ENCODE data around the gene LRRD1. TPM values are rescaled to one million over a fixed set of nuclear protein-coding genes. Genes with fewer than 3 reads are reported as not detected.

Gene LRRD1
- total and polyA plus RNA-seq, 2 of the 13 experiments (the other 11 are each of a cell fraction or from before 2014, with no cell fraction given), result 0.03 TPM; not detected in 1

- TF ChIP-seq, protein P1, sequence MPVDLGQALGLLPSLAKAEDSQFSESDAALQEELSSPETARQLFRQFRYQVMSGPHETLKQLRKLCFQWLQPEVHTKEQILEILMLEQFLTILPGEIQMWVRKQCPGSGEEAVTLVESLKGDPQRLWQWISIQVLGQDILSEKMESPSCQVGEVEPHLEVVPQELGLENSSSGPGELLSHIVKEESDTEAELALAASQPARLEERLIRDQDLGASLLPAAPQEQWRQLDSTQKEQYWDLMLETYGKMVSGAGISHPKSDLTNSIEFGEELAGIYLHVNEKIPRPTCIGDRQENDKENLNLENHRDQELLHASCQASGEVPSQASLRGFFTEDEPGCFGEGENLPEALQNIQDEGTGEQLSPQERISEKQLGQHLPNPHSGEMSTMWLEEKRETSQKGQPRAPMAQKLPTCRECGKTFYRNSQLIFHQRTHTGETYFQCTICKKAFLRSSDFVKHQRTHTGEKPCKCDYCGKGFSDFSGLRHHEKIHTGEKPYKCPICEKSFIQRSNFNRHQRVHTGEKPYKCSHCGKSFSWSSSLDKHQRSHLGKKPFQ (CRISPR knock-in tag; IDR thresholded peaks at IDR 0.05; ENCODE audit: insufficient replicate concordance), result no peak
- TF ChIP-seq ARNT (IDR thresholded peaks at IDR 0.05) (no peak), KLF11 (CRISPR knock-in tag; IDR thresholded peaks at IDR 0.05) (0 out of 2 replicates have a peak, but pooled peaks have one; percentile 19), POLR2G (IDR thresholded peaks at IDR 0.05; ENCODE audit: low read depth, low read length) (0 out of 2 replicates have a peak, but pooled peaks have one; percentile 34), BCL6 (CRISPR knock-in tag; IDR thresholded peaks at IDR 0.05) (peak; percentile 58; the same call in 1 of the 2 replicates), ZMAT3 (CRISPR knock-in tag; conservative IDR thresholded peaks at IDR 0.05) (peak; percentile 27; the same call in 1 of the 2 replicates), PRPF4 (IDR thresholded peaks at IDR 0.05; ENCODE audit: low read depth, low read length, poor library complexity, severe bottlenecking) (no peak), ZNF160 (CRISPR knock-in tag; IDR thresholded peaks at IDR 0.05) (peak; percentile 67; the same call in 1 of the 2 replicates), MXI1 (IDR thresholded peaks at IDR 0.05; ENCODE audit: borderline replicate concordance, low read depth, low read length) (no peak; the same call in 2 of the 3 replicates), ZNF614 (CRISPR knock-in tag; IDR thresholded peaks at IDR 0.05; ENCODE audit: borderline replicate concordance) (peak; percentile 65; the same call in 1 of the 2 replicates), HMG20B (CRISPR knock-in tag; conservative IDR thresholded peaks at IDR 0.05) (no peak), SATB2 (CRISPR knock-in tag; IDR thresholded peaks at IDR 0.05) (no peak), SP1 (IDR thresholded peaks at IDR 0.05) (no peak), SP1 (CRISPR knock-in tag; IDR thresholded peaks at IDR 0.05) (peak; percentile 76)
- TF ChIP-seq, protein P2, sequence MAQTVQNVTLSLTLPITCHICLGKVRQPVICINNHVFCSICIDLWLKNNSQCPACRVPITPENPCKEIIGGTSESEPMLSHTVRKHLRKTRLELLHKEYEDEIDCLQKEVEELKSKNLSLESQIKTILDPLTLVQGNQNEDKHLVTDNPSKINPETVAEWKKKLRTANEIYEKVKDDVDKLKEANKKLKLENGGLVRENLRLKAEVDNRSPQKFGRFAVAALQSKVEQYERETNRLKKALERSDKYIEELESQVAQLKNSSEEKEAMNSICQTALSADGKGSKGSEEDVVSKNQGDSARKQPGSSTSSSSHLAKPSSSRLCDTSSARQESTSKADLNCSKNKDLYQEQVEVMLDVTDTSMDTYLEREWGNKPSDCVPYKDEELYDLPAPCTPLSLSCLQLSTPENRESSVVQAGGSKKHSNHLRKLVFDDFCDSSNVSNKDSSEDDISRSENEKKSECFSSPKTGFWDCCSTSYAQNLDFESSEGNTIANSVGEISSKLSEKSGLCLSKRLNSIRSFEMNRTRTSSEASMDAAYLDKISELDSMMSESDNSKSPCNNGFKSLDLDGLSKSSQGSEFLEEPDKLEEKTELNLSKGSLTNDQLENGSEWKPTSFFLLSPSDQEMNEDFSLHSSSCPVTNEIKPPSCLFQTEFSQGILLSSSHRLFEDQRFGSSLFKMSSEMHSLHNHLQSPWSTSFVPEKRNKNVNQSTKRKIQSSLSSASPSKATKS (CRISPR knock-in tag; IDR thresholded peaks at IDR 0.05), result no peak
- TF ChIP-seq, protein P3, sequence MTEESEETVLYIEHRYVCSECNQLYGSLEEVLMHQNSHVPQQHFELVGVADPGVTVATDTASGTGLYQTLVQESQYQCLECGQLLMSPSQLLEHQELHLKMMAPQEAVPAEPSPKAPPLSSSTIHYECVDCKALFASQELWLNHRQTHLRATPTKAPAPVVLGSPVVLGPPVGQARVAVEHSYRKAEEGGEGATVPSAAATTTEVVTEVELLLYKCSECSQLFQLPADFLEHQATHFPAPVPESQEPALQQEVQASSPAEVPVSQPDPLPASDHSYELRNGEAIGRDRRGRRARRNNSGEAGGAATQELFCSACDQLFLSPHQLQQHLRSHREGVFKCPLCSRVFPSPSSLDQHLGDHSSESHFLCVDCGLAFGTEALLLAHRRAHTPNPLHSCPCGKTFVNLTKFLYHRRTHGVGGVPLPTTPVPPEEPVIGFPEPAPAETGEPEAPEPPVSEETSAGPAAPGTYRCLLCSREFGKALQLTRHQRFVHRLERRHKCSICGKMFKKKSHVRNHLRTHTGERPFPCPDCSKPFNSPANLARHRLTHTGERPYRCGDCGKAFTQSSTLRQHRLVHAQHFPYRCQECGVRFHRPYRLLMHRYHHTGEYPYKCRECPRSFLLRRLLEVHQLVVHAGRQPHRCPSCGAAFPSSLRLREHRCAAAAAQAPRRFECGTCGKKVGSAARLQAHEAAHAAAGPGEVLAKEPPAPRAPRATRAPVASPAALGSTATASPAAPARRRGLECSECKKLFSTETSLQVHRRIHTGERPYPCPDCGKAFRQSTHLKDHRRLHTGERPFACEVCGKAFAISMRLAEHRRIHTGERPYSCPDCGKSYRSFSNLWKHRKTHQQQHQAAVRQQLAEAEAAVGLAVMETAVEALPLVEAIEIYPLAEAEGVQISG (CRISPR knock-in tag; IDR thresholded peaks at IDR 0.05), result peak; percentile 83
- TF ChIP-seq, protein P4, sequence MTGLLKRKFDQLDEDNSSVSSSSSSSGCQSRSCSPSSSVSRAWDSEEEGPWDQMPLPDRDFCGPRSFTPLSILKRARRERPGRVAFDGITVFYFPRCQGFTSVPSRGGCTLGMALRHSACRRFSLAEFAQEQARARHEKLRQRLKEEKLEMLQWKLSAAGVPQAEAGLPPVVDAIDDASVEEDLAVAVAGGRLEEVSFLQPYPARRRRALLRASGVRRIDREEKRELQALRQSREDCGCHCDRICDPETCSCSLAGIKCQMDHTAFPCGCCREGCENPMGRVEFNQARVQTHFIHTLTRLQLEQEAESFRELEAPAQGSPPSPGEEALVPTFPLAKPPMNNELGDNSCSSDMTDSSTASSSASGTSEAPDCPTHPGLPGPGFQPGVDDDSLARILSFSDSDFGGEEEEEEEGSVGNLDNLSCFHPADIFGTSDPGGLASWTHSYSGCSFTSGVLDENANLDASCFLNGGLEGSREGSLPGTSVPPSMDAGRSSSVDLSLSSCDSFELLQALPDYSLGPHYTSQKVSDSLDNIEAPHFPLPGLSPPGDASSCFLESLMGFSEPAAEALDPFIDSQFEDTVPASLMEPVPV (CRISPR knock-in tag; IDR thresholded peaks at IDR 0.05), result no peak
These were observed at the start of gene LRRD1 (continued) for GRCh38 chr7:92178928-92179924.

All from HepG2 (cell line).